Hypothalamus (tissue), 51 donors: ENCODE results near the gene RPTOR.
"Not testable (repeated sequence)": the region's sequence is repeated elsewhere in the genome, so short reads cannot be mapped to it uniquely, and the experiment has no call there.

Experiments used
- DNase-seq, 51 donors: peaks; one replicate each; lab custom pipeline; 2025; lab: John Stamatoyannopoulos, UW

The RPTOR gene

GRCh38 chr17:80863626-80864025 lies 319.0 kb downstream of the RPTOR start:
- no peak for DNase-seq

DNA sequence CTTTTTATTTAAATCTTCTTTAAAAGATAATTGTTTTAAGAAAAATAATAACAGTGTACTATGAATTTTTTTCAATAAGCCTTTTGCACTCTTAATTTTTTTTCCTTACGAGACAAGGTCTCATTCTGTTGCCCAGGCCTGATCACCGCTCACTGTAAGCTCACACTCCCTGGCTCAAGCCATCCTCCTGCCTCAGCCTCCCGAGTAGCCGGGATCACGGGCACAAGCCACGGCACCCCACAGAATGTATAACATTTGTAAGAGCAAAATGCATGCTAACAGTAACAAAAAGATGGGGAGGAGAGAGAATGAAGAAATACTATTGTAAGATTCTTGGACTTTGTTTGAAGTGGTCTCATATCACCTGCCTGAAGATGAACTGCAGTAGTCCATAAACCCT lies 320.1 kb downstream of the RPTOR start:
- no peak for DNase-seq

DNA sequence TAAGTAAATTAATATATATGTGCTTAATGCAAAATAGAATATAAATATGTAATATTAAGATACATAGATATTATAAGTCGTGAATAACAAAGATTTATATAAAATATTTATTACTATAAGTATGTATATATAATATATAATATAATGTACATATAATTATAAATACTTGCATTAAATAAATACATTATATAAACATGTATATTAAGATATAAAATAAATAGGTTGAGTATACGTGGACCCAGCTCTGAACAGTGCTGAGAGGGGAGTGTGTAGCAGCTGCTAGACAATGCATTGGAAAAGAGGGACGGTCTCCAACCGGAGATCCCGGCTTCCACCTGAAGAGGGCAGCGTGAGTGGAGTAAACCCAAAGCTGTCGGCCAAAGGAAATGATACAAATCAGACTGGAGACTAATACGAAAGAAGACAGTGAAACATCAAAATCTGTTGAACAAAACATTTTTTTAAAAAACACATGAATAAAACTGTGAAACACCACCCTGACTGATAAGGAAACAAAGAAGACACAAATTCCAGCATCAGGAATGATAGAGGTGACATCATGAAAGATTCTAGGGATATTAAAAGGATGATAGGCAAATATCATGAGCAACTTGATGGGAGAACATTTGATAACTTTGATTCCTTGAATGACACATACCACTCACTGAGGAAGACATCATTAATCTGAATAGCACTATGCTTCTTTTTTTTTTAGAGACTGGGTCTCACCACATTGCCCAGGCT lies 321.6 kb downstream of the RPTOR start:
- peak in 34 of 51 donors; percentile 5 to 67 (median 39) for DNase-seq

- DNase-seq = no peak
Measured at GRCh38 chr17:80868022-80868609, 323.5 kb downstream of the RPTOR start.

DNA sequence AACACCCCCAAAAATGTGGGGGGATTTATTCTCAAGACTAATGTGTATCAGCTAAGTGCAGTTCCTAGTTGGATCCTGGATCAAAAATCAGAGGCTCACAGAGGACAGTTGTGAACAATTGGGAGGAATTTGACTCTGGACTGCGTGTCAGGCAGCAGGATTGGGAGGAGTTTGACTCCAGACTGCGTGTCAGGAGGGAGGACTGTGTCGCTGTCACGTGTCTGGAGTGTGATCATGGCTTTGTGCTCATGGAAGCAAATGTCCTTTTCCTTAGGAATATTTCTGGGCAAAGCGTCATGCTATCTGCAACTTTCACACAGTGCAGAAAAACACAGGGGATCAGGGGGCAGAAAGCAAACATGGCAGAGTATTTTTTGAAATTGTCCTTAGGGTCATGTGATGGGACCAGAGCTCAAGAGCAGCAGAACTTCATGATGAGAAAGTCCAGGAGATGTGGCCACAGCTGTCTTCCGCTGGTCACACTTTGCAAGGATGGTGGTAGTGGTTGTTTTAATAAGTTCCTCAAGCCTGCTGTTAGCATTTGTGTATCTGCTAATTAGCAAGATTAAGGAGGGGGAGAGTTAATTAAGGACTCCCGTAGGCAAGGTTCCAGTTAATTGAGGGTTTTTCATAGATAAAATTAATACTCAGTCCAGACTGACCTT lies 325.0 kb downstream of the RPTOR start:
- no peak for DNase-seq

DNA sequence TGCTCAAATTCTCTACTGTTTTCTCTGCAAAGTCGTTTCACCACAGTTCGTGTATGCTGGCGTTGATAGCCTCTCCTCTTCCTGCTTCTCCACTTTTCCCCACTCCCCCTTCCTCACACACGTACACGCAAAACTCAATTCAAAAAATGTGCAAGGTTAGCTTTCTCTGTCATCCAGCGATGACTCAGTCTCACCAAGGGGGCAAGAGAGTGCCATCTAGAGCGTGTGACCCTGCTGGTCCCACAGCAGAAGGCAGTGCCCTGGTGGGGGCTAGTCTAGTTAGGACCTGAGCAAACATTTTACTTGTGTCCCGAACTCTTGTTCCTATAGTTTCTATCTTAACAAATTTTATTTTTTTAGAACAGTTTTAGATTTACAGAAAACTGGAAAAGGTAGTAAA lies 325.8 kb downstream of the RPTOR start:
- no peak for DNase-seq

GRCh38 chr17:80871341-80871740 lies 326.7 kb downstream of the RPTOR start:
- DNase-seq = no peak

DNA sequence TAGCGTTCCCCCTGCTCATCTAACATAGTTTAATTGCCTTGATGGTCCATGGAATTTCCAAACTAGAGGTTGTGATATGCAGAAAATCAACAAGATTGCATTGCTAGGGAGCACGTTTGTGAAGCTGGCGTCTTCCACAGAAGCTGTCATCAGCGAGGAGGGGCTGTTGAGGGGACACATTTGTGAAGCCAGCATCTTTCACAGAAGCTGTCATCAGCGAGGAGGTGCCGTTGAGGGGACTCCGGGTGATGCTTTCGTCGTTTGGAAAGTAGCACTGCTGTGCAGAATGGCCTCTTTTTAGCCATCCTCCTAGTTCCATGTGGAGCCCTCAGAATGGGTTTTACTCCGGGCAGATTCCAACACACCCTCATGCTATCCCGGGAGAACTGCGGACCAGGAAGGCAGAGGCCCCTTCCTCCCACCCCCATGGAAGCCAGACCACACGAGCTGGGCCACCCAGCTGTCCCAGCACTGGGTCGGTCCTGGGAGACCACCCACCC lies 327.4 kb downstream of the RPTOR start:
- no peak for DNase-seq

DNA sequence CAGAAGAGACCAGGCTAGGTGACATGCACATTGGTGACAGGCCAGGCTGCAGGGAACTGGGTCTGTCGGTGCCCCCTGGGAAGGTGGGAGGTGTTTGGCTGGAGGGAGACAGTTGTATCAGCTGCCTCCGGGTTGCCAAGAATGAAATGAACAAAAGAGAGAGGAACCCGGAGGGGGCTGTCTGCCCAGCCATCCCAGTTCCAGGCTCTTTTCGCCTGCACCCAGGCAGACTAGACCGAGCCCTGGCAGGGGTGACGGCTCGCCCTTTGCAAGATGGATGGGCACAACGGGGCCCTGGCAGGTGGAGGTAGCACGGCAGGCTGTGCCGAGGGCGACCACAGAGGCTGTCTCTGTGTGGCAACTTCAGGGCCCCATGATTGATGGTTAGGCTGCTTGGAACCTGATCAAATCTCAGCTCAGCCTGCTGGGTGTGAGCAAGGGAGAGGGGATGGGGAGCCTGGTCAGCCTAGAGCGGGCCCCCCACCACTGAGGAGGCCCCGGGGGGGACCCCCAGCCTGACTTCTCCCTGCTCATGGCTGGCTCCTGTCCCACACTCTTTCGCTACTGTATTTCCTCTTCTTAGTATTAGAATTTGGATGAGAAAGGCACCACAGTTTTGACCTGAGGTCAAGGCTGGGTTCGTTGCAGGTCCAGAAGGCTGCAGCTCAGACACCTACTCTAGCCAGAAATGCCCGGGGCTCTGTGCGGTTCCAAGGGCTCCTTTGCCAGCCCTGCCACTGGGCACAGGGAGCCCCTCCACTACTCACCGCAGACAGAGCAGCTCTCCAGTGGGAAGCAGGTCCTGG lies 328.1 kb downstream of the RPTOR start:
- DNase-seq = peak in 1 of 51 donors; percentile 7

DNA sequence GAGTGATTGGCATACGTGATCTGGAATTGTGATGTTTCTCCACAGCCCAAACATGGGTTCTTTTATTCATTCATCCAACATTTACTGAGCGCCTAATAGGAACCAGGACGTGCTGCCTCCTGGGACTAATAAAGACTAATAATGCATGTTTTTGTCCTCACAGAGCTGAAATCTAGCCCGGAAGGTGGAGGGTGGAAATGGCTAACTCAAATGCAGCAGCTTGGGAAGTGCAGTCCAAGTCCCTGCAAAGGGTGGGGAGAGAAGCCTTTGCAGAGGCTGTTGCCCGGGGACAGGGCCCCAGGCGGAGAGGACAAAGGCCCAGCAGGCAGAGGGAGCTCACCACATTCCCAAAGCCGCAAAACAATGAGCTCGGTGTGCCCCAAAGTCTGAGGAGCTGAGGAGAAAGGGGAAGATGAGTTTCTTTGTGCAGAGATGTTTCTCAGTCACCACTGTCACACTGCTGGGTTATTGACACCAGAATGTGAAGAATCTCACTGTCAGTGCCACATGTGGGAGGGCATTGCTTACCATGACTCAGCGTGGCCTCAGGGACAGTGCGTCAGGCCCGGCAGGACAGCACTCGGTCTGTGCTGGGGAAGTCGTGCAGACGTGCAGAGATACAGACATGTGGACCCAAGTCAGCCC lies 328.8 kb downstream of the RPTOR start:
- peak in 29 of 51 donors; percentile 9 to 71 (median 42) for DNase-seq

DNA sequence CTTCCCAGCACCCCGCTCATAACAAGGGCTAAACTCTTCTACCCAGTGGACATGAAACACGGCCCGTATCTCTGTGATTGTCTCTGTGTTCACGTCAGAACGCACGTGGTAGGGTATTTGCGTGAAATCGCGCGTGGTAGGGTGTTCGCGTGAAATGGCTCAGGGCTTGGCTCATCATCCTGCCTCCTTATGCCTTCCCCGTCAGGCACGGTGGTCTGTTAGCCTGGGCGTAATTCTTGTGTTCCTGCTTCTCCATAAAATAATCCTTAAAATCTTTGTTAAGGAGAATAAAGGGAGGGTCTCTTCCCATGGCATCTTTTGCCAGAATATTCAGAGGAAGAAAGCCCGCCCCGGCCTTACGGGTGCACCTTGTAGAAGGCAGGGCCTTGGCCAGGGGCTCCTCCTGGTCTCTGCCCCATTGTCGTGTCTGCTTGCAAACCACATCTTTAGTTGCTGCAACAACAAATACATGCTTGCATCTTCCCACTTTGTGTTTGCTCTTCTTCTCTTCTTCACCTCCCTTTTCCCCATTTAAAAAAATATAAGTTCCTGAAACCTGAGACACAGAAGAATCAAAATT lies 330.3 kb downstream of the RPTOR start:
- DNase-seq = no peak

- DNase-seq = not testable (repeated sequence)
Measured at GRCh38 chr17:80875480-80875995, 330.9 kb downstream of the RPTOR start.

DNA sequence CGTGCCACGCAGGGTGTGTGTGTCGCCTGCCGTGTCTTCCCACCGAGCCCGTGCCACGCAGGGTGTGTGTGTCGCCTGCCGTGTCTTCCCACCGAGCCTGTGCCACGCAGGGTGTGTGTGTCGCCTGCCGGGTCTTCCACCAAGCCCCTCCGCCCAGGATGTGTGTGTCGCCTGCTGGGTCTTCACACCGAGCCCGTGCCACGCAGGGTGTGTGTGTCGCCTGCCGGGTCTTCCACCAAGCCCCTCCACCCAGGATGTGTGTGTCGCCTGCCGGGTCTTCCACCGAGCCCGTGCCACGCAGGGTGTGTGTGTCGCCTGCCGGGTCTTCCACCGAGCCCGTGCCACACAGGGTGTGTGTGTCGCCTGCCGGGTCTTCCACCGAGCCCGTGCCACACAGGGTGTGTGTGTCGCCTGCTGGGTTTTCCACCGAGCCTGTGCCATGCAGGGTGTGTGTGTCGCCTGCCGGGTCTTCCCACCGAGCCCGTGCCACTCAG lies 331.9 kb downstream of the RPTOR start:
- not testable (repeated sequence) for DNase-seq

DNA sequence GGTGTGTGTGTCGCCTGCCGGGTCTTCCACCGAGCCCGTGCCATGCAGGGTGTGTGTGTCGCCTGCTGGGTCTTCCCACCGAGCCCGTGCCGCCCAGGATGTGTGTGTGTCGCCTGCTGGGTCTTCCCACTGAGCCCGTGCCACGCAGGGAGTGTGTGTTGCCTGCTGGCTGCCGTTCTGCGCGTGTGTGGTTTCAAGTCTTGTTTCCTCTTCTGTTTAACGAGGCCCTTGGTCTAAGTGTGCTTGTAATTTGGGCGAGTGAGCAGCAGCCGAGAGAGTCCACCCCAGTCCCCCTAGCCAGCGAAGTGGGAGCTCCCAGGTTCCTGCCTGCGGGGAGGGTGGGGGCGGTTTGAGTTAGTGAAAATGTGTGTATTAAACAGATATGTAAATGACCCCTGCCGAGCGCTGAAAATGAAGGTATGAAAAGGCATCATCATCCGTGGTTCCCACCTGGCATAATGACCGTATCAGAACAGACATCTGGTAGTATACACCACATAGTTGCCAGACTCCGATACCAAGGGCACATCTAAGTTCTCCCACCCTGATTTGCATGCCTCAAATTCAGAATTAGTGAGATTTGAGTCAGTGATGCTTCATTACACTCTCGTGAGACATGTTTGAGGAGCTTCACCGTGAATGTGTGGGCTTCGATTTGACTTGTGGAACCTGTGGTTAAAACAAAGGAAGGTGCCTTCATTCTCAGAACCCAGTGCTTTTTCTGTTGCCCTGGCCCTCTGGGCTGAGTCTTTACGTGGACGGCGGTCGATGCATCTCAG lies 332.5 kb downstream of the RPTOR start:
- no peak for DNase-seq

DNA sequence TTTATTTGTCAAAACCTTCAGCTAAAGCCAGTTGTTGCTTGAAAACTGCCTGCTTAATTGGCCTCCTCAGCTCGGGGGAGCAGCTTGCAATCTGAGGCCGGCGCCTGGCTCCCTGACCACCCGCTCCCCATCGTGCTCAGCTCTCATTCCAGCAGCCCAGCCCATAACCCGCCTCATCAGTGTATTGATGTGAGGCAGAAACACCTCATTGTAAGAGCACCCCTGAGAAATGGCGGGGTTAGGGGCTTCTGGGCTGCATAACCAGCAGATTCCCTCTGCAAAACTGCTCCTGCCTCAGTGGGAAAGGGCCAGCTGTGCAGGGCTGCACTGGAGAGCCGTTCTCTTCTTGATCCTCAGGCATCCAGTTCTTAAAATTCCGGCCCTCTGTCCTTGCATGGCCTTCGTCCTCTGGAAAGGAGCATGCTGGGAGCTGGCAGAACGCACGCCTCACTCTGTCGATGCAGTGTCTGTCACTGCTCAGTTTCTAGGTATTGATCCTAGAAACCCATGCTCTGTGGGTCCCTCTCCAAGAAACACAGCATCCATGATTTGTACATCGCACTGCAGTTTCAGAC lies 333.2 kb downstream of the RPTOR start:
- DNase-seq = no peak

GRCh38 chr17:80878876-80879722 lies 334.5 kb downstream of the RPTOR start:
- no peak for DNase-seq
